ENCODE results near the gene PMF1.

Gene PMF1

DNA sequence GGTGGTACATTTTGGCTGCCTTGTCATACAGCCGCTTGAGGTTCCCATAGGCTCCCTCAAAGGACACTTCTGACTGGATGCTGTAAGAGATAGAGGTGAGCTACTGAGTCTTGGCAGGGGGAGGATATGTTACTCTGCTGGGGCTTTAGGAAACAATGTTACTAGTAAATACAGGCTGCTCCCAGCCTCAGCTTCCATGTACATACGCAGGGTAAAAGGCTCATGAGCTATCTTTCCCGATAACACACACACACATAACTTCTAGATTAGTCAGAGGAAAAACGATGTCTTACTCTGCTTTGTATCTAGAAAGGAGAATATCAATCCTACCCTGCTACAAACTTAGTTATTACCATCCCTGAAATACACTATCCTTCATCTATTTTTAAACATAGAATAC is 55.5 kb downstream of the PMF1 start:
- H3K4me1 ChIP-seq (ENCODE audit: control insufficient read depth, insufficient read depth, low read length, unreplicated experiment) = peaks cover 12% of the 10 kb centered on the region
- no peak overlapping the region for H3K27ac ChIP-seq (ENCODE audit: low read depth, low read length)
- H3K27me3 ChIP-seq (ENCODE audit: insufficient read depth, low read length) = no peaks in the 10 kb centered on the region
- H3K79me2 ChIP-seq (ENCODE audit: control insufficient read depth, insufficient read depth, low read length, unreplicated experiment) = peaks cover 2% of the 10 kb centered on the region
- H3K36me3 ChIP-seq (ENCODE audit: insufficient read depth, low read length) = peaks cover 36% of the 10 kb centered on the region
- H2AFZ ChIP-seq (ENCODE audit: low read length, unreplicated experiment) = no peak overlapping the region
- H3K4me3 ChIP-seq (ENCODE audit: low read depth, low read length) = no peak overlapping the region

- no peaks in the 10 kb centered on the region for H3K27me3 ChIP-seq (ENCODE audit: insufficient read depth, low read length)
- no peak overlapping the region for H2AFZ ChIP-seq (ENCODE audit: low read length, unreplicated experiment)
- H3K4me3 ChIP-seq (ENCODE audit: low read depth, low read length) = no peak overlapping the region
- peaks cover 8% of the 10 kb centered on the region for H3K4me1 ChIP-seq (ENCODE audit: control insufficient read depth, insufficient read depth, low read length, unreplicated experiment)
- peaks cover 2% of the 10 kb centered on the region for H3K79me2 ChIP-seq (ENCODE audit: control insufficient read depth, insufficient read depth, low read length, unreplicated experiment)
- no peak overlapping the region for H3K27ac ChIP-seq (ENCODE audit: low read depth, low read length)
- H3K36me3 ChIP-seq (ENCODE audit: insufficient read depth, low read length) = peaks cover 29% of the 10 kb centered on the region
Observed at GRCh38 chr1:156270314-156270713, 57.5 kb downstream of the PMF1 start.

- no peak overlapping the region for H3K4me3 ChIP-seq (ENCODE audit: low read depth, low read length)
- no peak overlapping the region for H2AFZ ChIP-seq (ENCODE audit: low read length, unreplicated experiment)
- H3K4me1 ChIP-seq (ENCODE audit: control insufficient read depth, insufficient read depth, low read length, unreplicated experiment) = peaks cover 15% of the 10 kb centered on the region
- no peaks in the 10 kb centered on the region for H3K27me3 ChIP-seq (ENCODE audit: insufficient read depth, low read length)
- peak overlapping the region; percentile 23; the same call in 1 of the 2 replicates for H3K27ac ChIP-seq (ENCODE audit: low read depth, low read length)
- peaks cover 34% of the 10 kb centered on the region for H3K79me2 ChIP-seq (ENCODE audit: control insufficient read depth, insufficient read depth, low read length, unreplicated experiment)
- peaks cover 23% of the 10 kb centered on the region for H3K36me3 ChIP-seq (ENCODE audit: insufficient read depth, low read length)
Observed at GRCh38 chr1:156276532-156276931, 63.7 kb downstream of the PMF1 start.

GRCh38 chr1:156276966-156277381 is 64.2 kb downstream of the PMF1 start:
- peaks cover 23% of the 10 kb centered on the region for H3K36me3 ChIP-seq (ENCODE audit: insufficient read depth, low read length)
- peaks cover 18% of the 10 kb centered on the region for H3K4me1 ChIP-seq (ENCODE audit: control insufficient read depth, insufficient read depth, low read length, unreplicated experiment)
- H2AFZ ChIP-seq (ENCODE audit: low read length, unreplicated experiment) = no peak overlapping the region
- H3K27me3 ChIP-seq (ENCODE audit: insufficient read depth, low read length) = no peaks in the 10 kb centered on the region
- no peak overlapping the region for H3K4me3 ChIP-seq (ENCODE audit: low read depth, low read length)
- H3K27ac ChIP-seq (ENCODE audit: low read depth, low read length) = peak overlapping the region; percentile 23; the same call in 1 of the 2 replicates
- peaks cover 39% of the 10 kb centered on the region for H3K79me2 ChIP-seq (ENCODE audit: control insufficient read depth, insufficient read depth, low read length, unreplicated experiment)

- Histone ChIP-seq H3K36me3 (ENCODE audit: insufficient read depth, low read length) (peaks cover 15% of the 10 kb centered on the region; the same call in 1 of the 2 replicates), H3K27ac (ENCODE audit: low read depth, low read length) (no peak overlapping the region), H3K4me3 (ENCODE audit: low read depth, low read length) (no peak overlapping the region), H2AFZ (ENCODE audit: low read length, unreplicated experiment) (no peak overlapping the region), H3K79me2 (ENCODE audit: control insufficient read depth, insufficient read depth, low read length, unreplicated experiment) (peaks cover 52% of the 10 kb centered on the region), H3K27me3 (ENCODE audit: insufficient read depth, low read length) (no peaks in the 10 kb centered on the region), H3K4me1 (ENCODE audit: control insufficient read depth, insufficient read depth, low read length, unreplicated experiment) (peaks cover 33% of the 10 kb centered on the region)
Observed at GRCh38 chr1:156279837-156280236, 67.0 kb downstream of the PMF1 start.

DNA sequence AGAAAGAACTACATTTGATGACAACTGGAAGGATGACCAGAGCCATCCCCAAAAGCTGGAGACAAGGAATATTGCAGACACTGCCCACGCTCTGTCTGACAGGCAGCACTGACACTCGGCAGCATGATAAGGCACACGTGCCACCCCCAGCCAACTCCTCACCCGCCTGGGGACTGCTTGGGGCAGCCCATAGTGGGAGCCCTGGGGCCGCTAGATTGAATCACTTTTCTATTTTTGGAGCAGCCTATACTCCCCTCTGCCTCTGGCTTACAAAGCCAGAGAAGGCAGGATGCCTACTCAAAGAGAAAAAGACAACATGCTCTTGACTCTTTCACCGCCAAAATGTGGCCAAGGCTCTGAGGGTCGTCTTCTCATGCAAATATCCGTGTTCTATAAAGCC is 68.5 kb downstream of the PMF1 start:
- Histone ChIP-seq H3K27me3 (ENCODE audit: insufficient read depth, low read length) (no peaks in the 10 kb centered on the region), H3K4me1 (ENCODE audit: control insufficient read depth, insufficient read depth, low read length, unreplicated experiment) (peaks cover 36% of the 10 kb centered on the region), H3K36me3 (ENCODE audit: insufficient read depth, low read length) (peaks cover 8% of the 10 kb centered on the region; the same call in 1 of the 2 replicates), H3K4me3 (ENCODE audit: low read depth, low read length) (peak overlapping the region; percentile 89), H3K79me2 (ENCODE audit: control insufficient read depth, insufficient read depth, low read length, unreplicated experiment) (peaks cover 52% of the 10 kb centered on the region), H2AFZ (ENCODE audit: low read length, unreplicated experiment) (no peak overlapping the region), H3K27ac (ENCODE audit: low read depth, low read length) (peak overlapping the region; percentile 76)

DNA sequence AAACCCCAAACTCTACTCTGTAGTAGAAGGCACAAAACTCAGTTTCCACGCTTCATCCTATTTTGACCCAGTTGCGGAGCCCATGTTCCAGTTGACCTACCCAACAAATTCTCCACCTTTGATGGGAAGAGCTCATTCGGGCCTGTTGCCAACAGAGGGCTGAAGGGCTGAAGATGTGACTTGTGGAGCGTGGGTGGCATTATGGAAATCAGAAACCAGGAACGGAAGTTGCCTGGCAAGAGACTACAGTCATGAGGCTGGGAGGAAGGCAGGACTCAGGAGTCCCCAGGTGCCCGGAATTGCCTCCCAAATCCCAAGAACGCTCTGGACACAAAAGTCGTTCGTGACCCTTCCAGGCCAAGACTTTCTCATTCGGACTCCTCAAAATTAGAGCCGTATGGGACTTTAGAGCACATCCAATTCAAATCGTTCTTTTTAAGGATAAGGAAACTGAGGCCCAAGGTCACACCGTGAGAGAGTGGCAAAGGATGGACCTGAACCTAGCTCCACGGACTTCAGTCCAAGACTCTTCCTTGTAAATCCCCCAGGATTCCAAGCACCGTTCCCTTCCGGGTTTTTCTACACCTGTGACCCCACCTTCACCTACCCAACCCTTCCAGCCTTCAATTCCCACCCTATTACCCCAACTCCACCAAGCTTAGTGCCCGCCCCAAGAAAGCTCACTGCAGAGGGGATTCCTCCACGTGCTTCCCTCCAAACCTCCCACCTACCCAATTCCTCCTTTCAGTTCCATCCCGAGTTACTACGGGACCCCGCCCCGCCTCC is 69.1 kb downstream of the PMF1 start:
- peak overlapping the region; percentile 76 for H3K27ac ChIP-seq (ENCODE audit: low read depth, low read length)
- peaks cover 8% of the 10 kb centered on the region; the same call in 1 of the 2 replicates for H3K36me3 ChIP-seq (ENCODE audit: insufficient read depth, low read length)
- no peak overlapping the region for H2AFZ ChIP-seq (ENCODE audit: low read length, unreplicated experiment)
- H3K79me2 ChIP-seq (ENCODE audit: control insufficient read depth, insufficient read depth, low read length, unreplicated experiment) = peaks cover 52% of the 10 kb centered on the region
- no peaks in the 10 kb centered on the region for H3K27me3 ChIP-seq (ENCODE audit: insufficient read depth, low read length)
- H3K4me3 ChIP-seq (ENCODE audit: low read depth, low read length) = peak overlapping the region; percentile 89
- peaks cover 34% of the 10 kb centered on the region for H3K4me1 ChIP-seq (ENCODE audit: control insufficient read depth, insufficient read depth, low read length, unreplicated experiment)

DNA sequence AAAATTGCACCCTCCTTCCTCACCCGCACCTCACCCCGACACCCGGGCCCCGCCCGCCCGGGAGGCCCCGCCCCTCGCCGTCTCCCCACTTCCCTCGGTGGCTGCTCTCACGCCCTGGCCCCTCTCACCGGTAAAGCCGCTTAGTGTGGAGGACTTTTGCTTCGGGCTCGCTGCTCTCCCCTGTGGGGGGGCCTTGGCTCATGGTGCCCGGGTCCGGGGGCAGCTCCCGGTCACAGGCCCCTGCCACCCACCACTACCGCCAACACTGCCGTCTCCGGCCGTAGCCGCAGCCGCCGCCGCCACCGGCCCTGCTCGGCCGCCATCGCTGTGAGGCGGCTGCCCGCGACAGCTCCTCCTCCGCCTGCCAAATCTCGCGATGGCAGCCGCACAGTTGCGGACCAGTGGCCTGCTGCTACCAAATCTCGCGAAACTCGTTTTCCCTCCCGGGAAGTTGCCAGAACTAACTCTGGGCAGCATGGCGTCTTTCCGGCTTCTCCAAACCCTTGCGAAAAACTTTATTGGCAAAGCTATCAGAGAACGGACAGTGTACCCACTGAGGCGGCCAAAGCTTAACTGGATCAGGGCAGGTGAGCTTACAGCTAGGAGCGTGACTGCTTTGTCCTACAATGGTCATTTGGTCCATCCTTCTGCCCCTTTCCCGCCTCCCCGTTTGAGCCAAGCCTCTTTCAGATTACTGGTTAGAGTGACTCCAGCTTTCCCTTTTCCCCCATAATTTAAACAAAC is 69.8 kb downstream of the PMF1 start, which contains the start of gene SMG5:
SMG5 (minus strand) TSS at position 347 of the 744 bp plus-strand sequence; CDS start at position 202, 145 bp downstream.
- peaks cover 7% of the 10 kb centered on the region; the same call in 1 of the 2 replicates for H3K36me3 ChIP-seq (ENCODE audit: insufficient read depth, low read length)
- peak within 1 kb of the TSS; percentile 76 for H3K27ac ChIP-seq (ENCODE audit: low read depth, low read length)
- H3K27me3 ChIP-seq (ENCODE audit: insufficient read depth, low read length) = no peaks in the 10 kb centered on the region
- peak within 1 kb of the TSS; percentile 70 for H2AFZ ChIP-seq (ENCODE audit: low read length, unreplicated experiment)
- peak within 1 kb of the TSS; percentile 89 for H3K4me3 ChIP-seq (ENCODE audit: low read depth, low read length)
- H3K79me2 ChIP-seq (ENCODE audit: control insufficient read depth, insufficient read depth, low read length, unreplicated experiment) = peaks cover 52% of the 10 kb centered on the region
- peaks cover 29% of the 10 kb centered on the region for H3K4me1 ChIP-seq (ENCODE audit: control insufficient read depth, insufficient read depth, low read length, unreplicated experiment)

DNA sequence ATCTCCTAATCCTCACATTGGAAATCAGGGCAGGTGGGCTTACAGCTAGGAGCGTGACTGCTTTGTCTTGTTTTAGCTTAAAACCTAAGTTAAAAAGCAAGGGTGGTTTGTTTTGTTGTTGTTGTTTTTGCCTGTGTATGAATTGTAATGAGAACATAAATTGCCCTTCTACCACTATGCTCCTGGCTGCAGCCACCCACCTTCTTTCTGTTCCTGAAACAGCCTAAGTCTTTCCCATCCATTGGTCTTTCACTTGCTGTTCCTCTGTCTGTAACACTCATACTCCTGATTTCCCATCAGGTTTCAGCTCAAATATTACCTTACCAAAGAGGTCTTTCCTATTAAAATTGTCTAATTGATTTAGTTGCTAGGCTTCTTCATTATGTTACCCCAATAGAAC is 70.7 kb downstream of the PMF1 start:
- Histone ChIP-seq H3K36me3 (ENCODE audit: insufficient read depth, low read length) (peaks cover 2% of the 10 kb centered on the region), H3K27me3 (ENCODE audit: insufficient read depth, low read length) (no peaks in the 10 kb centered on the region), H2AFZ (ENCODE audit: low read length, unreplicated experiment) (peak overlapping the region; percentile 70), H3K4me3 (ENCODE audit: low read depth, low read length) (peak overlapping the region; percentile 89), H3K27ac (ENCODE audit: low read depth, low read length) (peak overlapping the region; percentile 76; the same call in 1 of the 2 replicates), H3K4me1 (ENCODE audit: control insufficient read depth, insufficient read depth, low read length, unreplicated experiment) (peaks cover 29% of the 10 kb centered on the region), H3K79me2 (ENCODE audit: control insufficient read depth, insufficient read depth, low read length, unreplicated experiment) (peaks cover 49% of the 10 kb centered on the region)

- H3K27me3 ChIP-seq (ENCODE audit: insufficient read depth, low read length) = no peaks in the 10 kb centered on the region
- H2AFZ ChIP-seq (ENCODE audit: low read length, unreplicated experiment) = peak within 1 kb of the TSS; percentile 70
- peaks cover 6% of the 10 kb centered on the region for H3K36me3 ChIP-seq (ENCODE audit: insufficient read depth, low read length)
- peak within 1 kb of the TSS; percentile 76; the same call in 1 of the 2 replicates for H3K27ac ChIP-seq (ENCODE audit: low read depth, low read length)
- peaks cover 29% of the 10 kb centered on the region for H3K4me1 ChIP-seq (ENCODE audit: control insufficient read depth, insufficient read depth, low read length, unreplicated experiment)
- peaks cover 43% of the 10 kb centered on the region for H3K79me2 ChIP-seq (ENCODE audit: control insufficient read depth, insufficient read depth, low read length, unreplicated experiment)
- H3K4me3 ChIP-seq (ENCODE audit: low read depth, low read length) = peak within 1 kb of the TSS; percentile 89
Observed at GRCh38 chr1:156284112-156284511, 71.3 kb downstream of the PMF1 start, which contains the start of gene TMEM79. TMEM79 (plus strand) TSS chr1:156284325; CDS start chr1:156285227, 902 bp downstream.
